ENCODE results near the gene UBE2G1. TPM values are rescaled to one million over a fixed set of nuclear protein-coding genes. Genes with fewer than 3 reads are reported as not detected.

UBE2G1 gene
- total RNA-seq, 1 experiment from 2014 or later, result 23.6 TPM

GRCh38 chr17:4345581-4346252 lies 20.8 kb downstream of the UBE2G1 start:
- no peak for DNase-seq (ENCODE audit: low read depth)
- in situ Hi-C loops (cut with HindIII; ENCODE audit: low pct_unique_long_range_greater_than_20kb, low sequenced_read_pairs), result no loop called here

- in situ Hi-C loops (cut with HindIII; ENCODE audit: low pct_unique_long_range_greater_than_20kb, low sequenced_read_pairs), result no loop called here
These were observed 21.5 kb downstream of the UBE2G1 start for GRCh38 chr17:4344926-4345325.

GRCh38 chr17:4342535-4342934 lies 23.9 kb downstream of the UBE2G1 start:
- in situ Hi-C loops (cut with HindIII; ENCODE audit: low pct_unique_long_range_greater_than_20kb, low sequenced_read_pairs), result no loop called here
- no peak for DNase-seq (ENCODE audit: low read depth)

More at GRCh38 chr17:4344926-4345325, 21.5 kb downstream of the UBE2G1 start:
- no peak for DNase-seq (ENCODE audit: low read depth)

DNA sequence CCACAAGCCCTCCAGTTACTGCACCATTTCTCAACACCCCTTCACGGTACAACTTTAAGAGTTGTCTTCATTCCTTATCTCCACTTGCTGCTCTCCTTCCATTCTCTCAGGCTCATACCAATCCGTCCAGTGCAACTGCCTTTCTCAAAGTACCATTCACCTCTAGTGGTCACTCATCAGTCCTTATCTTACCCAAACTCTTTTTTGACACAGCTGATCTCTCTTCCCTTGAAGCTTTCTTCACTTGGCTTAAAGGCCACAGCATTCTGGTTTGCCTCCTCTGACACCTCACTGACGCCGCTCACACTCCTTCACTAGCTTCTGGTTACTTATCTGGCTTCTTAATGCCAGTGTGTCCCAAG lies 24.9 kb downstream of the UBE2G1 start:
- in situ Hi-C loops (cut with HindIII; ENCODE audit: low pct_unique_long_range_greater_than_20kb, low sequenced_read_pairs), result no loop called here
- no peak for DNase-seq (ENCODE audit: low read depth)

DNA sequence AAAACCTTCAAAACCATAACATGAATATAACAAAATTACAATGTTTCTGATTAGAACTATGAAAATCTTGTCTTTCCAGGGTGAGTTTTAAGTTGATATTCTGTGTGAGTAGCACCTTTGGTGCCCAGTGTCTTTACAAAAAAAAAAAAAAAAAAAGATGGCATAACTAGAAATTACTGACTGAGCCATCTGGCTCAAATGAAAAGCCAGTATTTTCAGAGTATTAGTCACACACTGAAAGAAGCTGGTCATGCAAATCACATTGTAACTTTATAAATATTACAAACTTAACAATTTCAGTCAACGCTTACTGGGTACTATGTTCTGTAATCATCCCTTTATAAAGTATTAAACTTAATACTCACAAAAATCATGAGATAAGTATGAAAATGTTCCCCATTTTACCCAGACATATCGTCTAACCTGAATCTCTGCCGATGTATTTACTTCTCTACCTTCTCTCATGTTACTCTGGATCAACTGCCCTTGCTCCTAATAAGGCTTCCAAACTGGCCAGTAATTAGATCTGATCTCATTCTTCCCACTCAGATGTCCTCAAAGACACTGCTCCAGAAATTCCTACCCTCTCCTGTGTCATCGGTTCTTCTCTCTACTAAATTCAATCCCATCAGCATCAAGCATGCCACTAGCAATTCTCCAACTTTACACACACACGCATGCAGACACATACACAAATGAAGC lies 25.4 kb downstream of the UBE2G1 start:
- in situ Hi-C loops (cut with HindIII; ENCODE audit: low pct_unique_long_range_greater_than_20kb, low sequenced_read_pairs), result no loop called here
- DNase-seq (ENCODE audit: low read depth), result no peak

DNA sequence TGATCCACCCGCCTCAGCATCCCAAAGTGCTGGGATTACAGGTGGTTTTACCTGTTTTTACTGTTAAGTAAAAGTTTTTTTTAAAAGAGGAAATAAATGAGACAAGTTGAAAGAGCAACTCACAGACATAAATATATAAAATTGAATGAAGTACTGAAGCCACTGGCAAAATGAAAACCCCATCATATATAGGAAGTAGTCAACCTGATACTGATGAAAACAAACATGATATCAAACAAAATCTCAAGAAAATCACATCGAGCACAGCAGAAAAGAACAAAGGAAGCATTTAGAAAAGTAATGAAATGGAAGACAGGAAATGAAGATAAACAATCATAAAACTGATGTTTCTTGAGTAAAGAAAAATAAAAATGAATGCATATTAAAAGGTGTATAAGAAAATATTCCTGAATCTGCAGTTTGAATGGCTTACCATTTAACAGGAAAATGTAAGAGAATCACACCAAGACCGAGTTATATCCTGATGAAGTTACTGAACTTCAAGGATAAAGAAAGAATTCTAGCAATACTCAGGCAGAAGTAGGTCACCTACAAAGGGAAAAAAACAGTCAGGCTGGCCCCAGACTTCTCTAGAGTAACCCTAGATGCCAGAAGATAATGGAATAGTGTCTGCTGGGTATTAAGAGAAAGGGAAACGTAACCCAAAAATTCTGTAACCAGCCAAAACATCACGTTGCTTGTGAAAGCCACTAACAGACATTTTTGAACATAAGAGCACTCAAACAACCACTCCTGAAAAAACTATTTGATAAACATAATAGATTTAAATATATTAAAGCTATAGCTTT lies 31.5 kb downstream of the UBE2G1 start:
- in situ Hi-C loops (cut with HindIII; ENCODE audit: low pct_unique_long_range_greater_than_20kb, low sequenced_read_pairs), result no loop called here
- no peak for DNase-seq (ENCODE audit: low read depth)

DNA sequence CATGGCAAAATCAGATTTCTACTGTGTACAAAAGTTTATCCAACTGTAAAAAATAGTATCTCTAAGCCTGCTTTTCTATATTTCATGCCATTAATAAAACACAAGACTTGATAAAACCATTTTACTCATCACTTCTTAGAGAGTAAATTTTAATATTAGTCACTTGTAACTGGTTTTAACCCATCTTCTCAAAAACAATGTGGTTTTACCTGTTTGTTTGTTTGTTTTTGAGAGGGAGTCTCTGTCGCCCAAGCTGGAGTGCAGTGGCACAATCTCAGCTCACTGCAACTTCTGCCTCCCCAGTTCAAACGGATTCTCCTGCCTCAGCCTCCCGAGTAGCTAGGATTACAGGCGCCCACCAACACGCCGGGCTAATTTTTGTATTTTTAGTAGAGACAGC lies 32.1 kb downstream of the UBE2G1 start:
- no peak for DNase-seq (ENCODE audit: low read depth)
- in situ Hi-C loops (cut with HindIII; ENCODE audit: low pct_unique_long_range_greater_than_20kb, low sequenced_read_pairs), result no loop called here

- DNase-seq (ENCODE audit: low read depth), result no peak
- in situ Hi-C loops (cut with HindIII; ENCODE audit: low pct_unique_long_range_greater_than_20kb, low sequenced_read_pairs), result no loop called here
These were observed 33.4 kb downstream of the UBE2G1 start for GRCh38 chr17:4333041-4333440.

DNA sequence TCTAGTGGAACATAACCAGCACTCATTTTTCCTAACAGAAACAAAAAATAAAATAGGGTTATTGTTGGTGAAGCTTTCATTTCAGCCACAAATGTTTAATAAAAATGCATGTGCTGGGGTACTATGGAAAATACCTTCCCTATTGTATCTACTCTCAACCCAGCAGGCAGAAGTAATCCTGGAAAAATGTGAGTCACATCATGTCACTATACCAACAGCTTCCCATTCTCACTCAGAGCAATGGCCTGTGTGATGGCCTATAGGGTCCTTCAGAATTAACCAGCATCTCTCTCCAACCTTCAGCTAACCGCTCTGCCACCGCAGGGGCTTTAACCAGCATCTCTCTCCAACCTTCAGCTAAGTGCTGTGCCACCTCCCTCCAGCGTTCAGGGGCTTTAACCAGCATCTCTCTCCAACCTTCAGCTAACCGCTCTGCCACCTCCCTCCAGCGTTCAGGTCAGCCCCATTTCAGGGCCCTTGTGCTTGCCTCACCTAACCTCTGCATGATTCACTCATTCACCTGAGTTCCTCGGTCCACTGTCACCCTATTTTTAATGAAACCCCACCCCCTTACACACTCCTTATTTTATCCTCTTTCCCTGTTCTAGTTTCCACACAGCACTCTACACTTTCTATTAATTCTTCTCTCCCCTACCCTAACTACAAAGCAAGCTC lies 34.0 kb downstream of the UBE2G1 start:
- in situ Hi-C loops (cut with HindIII; ENCODE audit: low pct_unique_long_range_greater_than_20kb, low sequenced_read_pairs), result no loop called here
- no peak for DNase-seq (ENCODE audit: low read depth)

- DNase-seq (ENCODE audit: low read depth), result no peak
- in situ Hi-C loops (cut with HindIII; ENCODE audit: low pct_unique_long_range_greater_than_20kb, low sequenced_read_pairs), result no loop called here
These were observed 34.9 kb downstream of the UBE2G1 start for GRCh38 chr17:4331614-4332013.

GRCh38 chr17:4329838-4330237 lies 36.6 kb downstream of the UBE2G1 start:
- peak; percentile 51 for DNase-seq (ENCODE audit: low read depth)
- in situ Hi-C loops (cut with HindIII; ENCODE audit: low pct_unique_long_range_greater_than_20kb, low sequenced_read_pairs), result loop anchor here (10.0 kb wide), 1 partner anchor 65 kb away; the partner anchor contains the start of gene ANKFY1

DNA sequence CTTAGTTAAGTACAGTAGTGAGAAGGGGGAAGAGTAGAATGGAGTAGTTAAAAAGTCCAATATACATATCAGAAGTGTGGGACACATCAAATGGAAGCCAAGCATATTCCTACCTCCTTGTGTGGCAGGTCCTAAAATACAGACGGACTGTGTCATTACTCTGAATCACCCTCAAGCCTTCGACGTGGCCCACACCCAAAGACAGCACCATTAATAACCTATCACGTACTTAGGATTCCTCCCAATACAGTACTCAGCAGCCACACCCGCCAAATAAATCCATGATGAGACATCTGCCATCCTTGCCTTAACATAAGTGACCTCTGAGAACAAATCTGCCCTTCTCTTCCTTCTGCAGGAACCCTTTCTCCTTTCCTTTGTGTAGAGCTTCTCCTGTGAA lies 38.9 kb downstream of the UBE2G1 start:
- in situ Hi-C loops (cut with HindIII; ENCODE audit: low pct_unique_long_range_greater_than_20kb, low sequenced_read_pairs), result loop anchor here (10.0 kb wide), 1 partner anchor 63 kb away; the partner anchor contains the start of gene ANKFY1
- peak; percentile 62 for DNase-seq (ENCODE audit: low read depth)

DNA sequence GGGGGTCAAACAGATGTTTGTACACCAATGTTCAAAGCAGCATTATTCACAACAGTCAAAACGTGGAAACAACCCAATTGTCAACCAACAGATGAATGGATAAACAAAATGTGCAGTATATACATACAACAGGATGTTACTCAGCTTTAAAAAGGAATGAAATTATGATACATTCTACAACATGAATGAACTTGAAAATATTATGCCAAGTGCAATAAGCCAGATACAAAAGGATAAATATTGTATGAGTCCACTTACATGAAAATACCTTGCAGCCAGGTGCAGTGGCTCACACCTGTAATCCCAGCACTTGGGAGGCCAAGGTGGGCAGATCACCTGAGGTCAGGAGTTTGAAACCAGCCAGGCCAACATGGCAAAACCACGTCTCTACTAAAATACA lies 39.9 kb downstream of the UBE2G1 start:
- no peak for DNase-seq (ENCODE audit: low read depth)

DNA sequence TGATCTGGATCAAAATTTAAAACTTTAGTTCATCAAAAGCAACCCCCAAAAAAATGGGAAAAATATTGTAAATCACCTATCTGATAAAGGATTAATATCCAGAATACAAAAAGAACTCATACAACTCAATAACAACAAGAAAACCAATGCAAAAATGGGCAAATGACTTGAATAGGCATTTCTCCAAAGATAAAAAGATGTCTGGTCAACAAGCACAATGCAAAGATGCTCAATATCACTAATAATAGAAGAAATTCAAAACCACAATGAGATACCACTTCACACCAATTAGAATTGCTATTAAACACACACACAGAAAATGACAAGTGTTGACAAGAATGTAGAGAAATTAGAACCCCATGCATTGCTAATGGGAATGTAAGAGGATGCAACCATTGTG lies 40.4 kb downstream of the UBE2G1 start:
- in situ Hi-C loops (cut with HindIII; ENCODE audit: low pct_unique_long_range_greater_than_20kb, low sequenced_read_pairs), result loop anchor here (10.0 kb wide), 1 partner anchor 61 kb away; the partner anchor contains the start of gene ANKFY1
- no peak for DNase-seq (ENCODE audit: low read depth)

More for the DNA sequence above, 39.9 kb downstream of the UBE2G1 start:
- in situ Hi-C loops (cut with HindIII; ENCODE audit: low pct_unique_long_range_greater_than_20kb, low sequenced_read_pairs), result loop anchor here (10.0 kb wide), 1 partner anchor 62 kb away; the partner anchor contains the start of gene ANKFY1

GRCh38 chr17:4324463-4324862 lies 42.0 kb downstream of the UBE2G1 start:
- in situ Hi-C loops (cut with HindIII; ENCODE audit: low pct_unique_long_range_greater_than_20kb, low sequenced_read_pairs), result loop anchor here (10.0 kb wide), 1 partner anchor 60 kb away; the partner anchor contains the start of gene ANKFY1

DNA sequence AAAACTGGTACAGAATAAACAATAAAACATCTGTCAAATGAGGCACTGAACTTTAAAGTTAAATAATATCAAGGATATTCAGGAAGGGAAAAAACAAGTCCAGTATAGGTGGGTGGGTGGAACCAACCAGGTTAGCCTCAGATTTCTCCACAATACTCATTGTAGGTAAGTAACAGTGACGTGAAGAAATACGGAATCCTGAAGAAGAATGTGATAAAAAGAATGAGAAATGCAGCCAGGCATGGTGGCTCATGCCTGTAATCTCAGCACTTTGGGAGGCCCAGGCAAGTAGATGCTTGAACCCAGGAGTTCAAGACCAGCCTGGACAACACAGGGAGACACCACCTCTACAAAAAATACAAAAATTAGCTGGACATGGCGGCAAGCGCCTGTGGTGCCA lies 47.3 kb downstream of the UBE2G1 start:
- in situ Hi-C loops (cut with HindIII; ENCODE audit: low pct_unique_long_range_greater_than_20kb, low sequenced_read_pairs), result no loop called here
- no peak for DNase-seq (ENCODE audit: low read depth)

More at GRCh38 chr17:4324463-4324862, 42.0 kb downstream of the UBE2G1 start:
- DNase-seq (ENCODE audit: low read depth), result no peak

- DNase-seq (ENCODE audit: low read depth), result no peak
- in situ Hi-C loops (cut with HindIII; ENCODE audit: low pct_unique_long_range_greater_than_20kb, low sequenced_read_pairs), result no loop called here
These were observed 47.9 kb downstream of the UBE2G1 start for GRCh38 chr17:4318596-4318995.

DNA sequence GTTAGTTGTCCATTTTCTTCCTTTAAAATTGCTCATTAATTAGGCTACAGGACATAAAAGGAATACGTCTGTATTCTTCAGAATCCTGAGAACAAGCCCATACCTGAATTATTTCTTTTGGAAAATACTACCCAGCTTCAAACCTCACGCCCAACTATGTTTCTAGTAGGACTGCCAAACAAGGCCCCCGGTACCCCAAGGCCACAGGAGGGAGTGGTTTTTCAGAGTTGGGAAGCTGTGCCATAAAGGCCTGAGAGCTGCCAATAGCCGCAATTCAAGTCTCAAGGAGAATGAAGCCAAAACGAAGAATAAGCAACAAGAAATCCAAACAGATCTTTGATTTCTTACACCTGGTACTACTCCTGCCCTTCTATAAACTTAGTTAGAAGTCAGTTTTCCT lies 48.3 kb downstream of the UBE2G1 start:
- in situ Hi-C loops (cut with HindIII; ENCODE audit: low pct_unique_long_range_greater_than_20kb, low sequenced_read_pairs), result no loop called here
- no peak for DNase-seq (ENCODE audit: low read depth)
